ACC112 (cell line): Measurements from ENCODE around the gene ZC3H11A.
"Not testable (repeated sequence)": the region's sequence is repeated elsewhere in the genome, so short reads cannot be mapped to it uniquely, and the experiment has no call there.

ENCODE experiments used
- H2AFZ ChIP-seq: fragments of 200-600 bp; sonication (generic); one replicate; pipeline ENCODE4 v1.6.0; 2017; ENCODE audit warnings: antibody characterized with exemption, low read length; ENCODE audit not compliant: unreplicated experiment
- H3K27ac ChIP-seq: fragments of 200-600 bp; sonication (generic); 2 replicates; pipeline ENCODE4 v1.5.1; 2014; ENCODE audit warnings: low read depth, mild to moderate bottlenecking, antibody characterized with exemption, low read length, moderate library complexity
- H3K27me3 ChIP-seq: fragments of 200-600 bp; sonication (generic); 2 replicates; pipeline ENCODE4 v1.6.1; 2014; ENCODE audit warnings: mild to moderate bottlenecking, antibody characterized with exemption, low read length, moderate library complexity, mixed read lengths; ENCODE audit not compliant: insufficient read depth
- H3K36me3 ChIP-seq: fragments of 200-600 bp; sonication (generic); 2 replicates; pipeline ENCODE4 v1.6.1; 2016; ENCODE audit warnings: mild to moderate bottlenecking, antibody characterized with exemption, low read length, moderate library complexity, mixed read lengths; ENCODE audit not compliant: insufficient read depth
- H3K4me1 ChIP-seq: fragments of 200-600 bp; sonication (generic); one replicate; pipeline ENCODE4 v1.6.1; 2016; ENCODE audit warnings: low read length, mixed read lengths; ENCODE audit not compliant: insufficient read depth, unreplicated experiment, control insufficient read depth
- H3K4me3 ChIP-seq: fragments of 200-600 bp; sonication (generic); 2 replicates; pipeline ENCODE4 v1.5.1; 2014; ENCODE audit warnings: mild to moderate bottlenecking, low read depth, low read length
- H3K79me2 ChIP-seq: fragments of 200-600 bp; sonication (generic); one replicate; pipeline ENCODE4 v1.6.0; 2016; ENCODE audit warnings: low read length; ENCODE audit not compliant: control insufficient read depth, unreplicated experiment, insufficient read depth

Gene ZC3H11A

GRCh38 chr1:203781962-203782361 lies 13.5 kb upstream of the ZC3H11A start:
- H2AFZ ChIP-seq, result no peak overlapping the region

GRCh38 chr1:203789966-203790365 lies 5.5 kb upstream of the ZC3H11A start:
- H2AFZ ChIP-seq, result no peak overlapping the region
- no peaks in the 10 kb centered on the region for H3K36me3 ChIP-seq
- H3K27ac ChIP-seq, result no peak overlapping the region

More at GRCh38 chr1:203781962-203782361, 13.5 kb upstream of the ZC3H11A start:
- no peaks in the 10 kb centered on the region for H3K27me3 ChIP-seq
- H3K27ac ChIP-seq, result no peak overlapping the region
- H3K79me2 ChIP-seq, result no peaks in the 10 kb centered on the region
- H3K4me3 ChIP-seq, result no peak overlapping the region
- no peaks in the 10 kb centered on the region for H3K4me1 ChIP-seq
- no peaks in the 10 kb centered on the region for H3K36me3 ChIP-seq

DNA sequence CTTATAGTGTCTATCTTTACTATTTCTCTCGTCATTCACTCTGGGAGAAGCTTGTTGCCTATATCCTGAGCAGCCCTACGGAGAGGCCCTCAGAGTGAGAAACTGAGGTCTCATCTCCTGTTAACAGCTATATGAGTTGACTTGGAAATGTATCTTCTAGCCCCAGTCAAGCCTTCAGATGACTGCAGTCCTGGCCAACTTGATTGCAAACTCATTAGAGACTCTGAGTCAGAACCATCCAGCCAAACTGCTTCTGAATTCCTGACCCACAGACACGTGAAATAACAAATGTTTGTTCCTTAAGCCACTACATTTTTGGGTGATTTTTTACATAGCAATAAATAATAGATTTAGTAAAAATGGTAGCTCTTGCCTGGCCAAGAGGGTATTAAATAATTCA lies 3.9 kb upstream of the ZC3H11A start:
- H3K36me3 ChIP-seq, result peaks cover 2% of the 10 kb centered on the region; the same call in 1 of the 2 replicates
- no peak overlapping the region for H3K27ac ChIP-seq
- no peaks in the 10 kb centered on the region for H3K27me3 ChIP-seq
- no peak overlapping the region for H2AFZ ChIP-seq
- no peaks in the 10 kb centered on the region for H3K4me1 ChIP-seq
- peaks cover 7% of the 10 kb centered on the region for H3K79me2 ChIP-seq
- H3K4me3 ChIP-seq, result no peak overlapping the region

More at GRCh38 chr1:203789966-203790365, 5.5 kb upstream of the ZC3H11A start:
- Histone ChIP-seq H3K27me3 (no peaks in the 10 kb centered on the region), H3K4me1 (no peaks in the 10 kb centered on the region), H3K4me3 (no peak overlapping the region), H3K79me2 (no peaks in the 10 kb centered on the region)

- Histone ChIP-seq H3K4me1 (peaks cover 9% of the 10 kb centered on the region), H3K4me3 (no peak overlapping the region), H3K27ac (no peak overlapping the region), H2AFZ (no peak overlapping the region), H3K79me2 (peaks cover 16% of the 10 kb centered on the region), H3K36me3 (peaks cover 12% of the 10 kb centered on the region), H3K27me3 (no peaks in the 10 kb centered on the region)
Observed at GRCh38 chr1:203792486-203792885, 2.9 kb upstream of the ZC3H11A start.

DNA sequence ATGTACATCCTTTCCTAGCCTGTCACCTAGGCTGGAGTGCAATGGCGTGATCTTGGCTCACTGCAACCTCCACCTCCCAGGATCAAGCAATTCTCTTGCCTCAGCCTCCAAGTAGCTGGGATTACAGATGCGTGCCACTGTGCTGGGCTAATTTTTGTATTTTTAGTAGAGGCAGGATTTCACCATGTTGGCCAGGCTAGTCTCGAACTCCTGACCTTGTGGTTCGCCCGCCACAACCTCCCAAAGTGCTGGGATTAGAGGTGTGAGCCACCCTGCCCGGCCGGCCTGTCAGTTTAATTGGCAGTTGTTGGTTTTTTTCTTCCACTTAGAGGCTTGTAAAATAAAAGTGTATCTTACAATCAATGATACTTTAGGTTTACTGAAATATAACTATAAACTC lies 1.9 kb upstream of the ZC3H11A start:
- Histone ChIP-seq H3K4me1 (peaks cover 20% of the 10 kb centered on the region), H3K36me3 (peaks cover 22% of the 10 kb centered on the region), H3K79me2 (peaks cover 27% of the 10 kb centered on the region)
- H2AFZ ChIP-seq, H3K27me3 ChIP-seq, H3K4me3 ChIP-seq, H3K27ac ChIP-seq: not testable (repeated sequence)

- Histone ChIP-seq H2AFZ (peak overlapping the region; percentile 17), H3K36me3 (peaks cover 36% of the 10 kb centered on the region), H3K79me2 (peaks cover 41% of the 10 kb centered on the region), H3K4me3 (peak overlapping the region; percentile 100), H3K27ac (peak overlapping the region; percentile 94), H3K4me1 (peaks cover 34% of the 10 kb centered on the region), H3K27me3 (no peaks in the 10 kb centered on the region)
Observed at GRCh38 chr1:203794764-203795440, 521 bp upstream of the ZC3H11A start.

GRCh38 chr1:203796236-203796605 lies 798 bp downstream of the ZC3H11A start:
- Histone ChIP-seq H3K79me2 (peaks cover 54% of the 10 kb centered on the region), H3K27ac (peak overlapping the region; percentile 94), H3K36me3 (peaks cover 36% of the 10 kb centered on the region), H2AFZ (peak overlapping the region; percentile 62), H3K4me1 (peaks cover 41% of the 10 kb centered on the region), H3K4me3 (peak overlapping the region; percentile 100), H3K27me3 (no peaks in the 10 kb centered on the region)

DNA sequence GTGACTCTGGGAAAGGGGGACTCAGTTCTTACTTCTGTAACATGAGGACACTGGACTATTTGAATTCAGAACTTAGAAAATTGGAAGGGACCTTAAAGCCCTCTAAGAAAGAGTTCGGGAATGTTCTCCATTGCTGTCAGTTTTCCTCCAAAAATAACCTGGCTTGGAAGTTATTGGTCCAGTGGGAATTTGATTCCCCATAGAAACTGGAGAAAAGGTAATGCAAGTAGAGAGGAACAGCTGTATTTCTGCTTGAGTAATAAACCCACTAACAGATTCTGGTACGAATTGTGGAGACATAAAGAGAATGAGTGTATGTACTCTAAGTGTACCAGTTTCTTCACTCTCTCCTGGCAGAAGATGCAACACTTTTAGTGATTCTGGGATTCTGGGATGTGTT lies 1.8 kb downstream of the ZC3H11A start:
- peak overlapping the region; percentile 100 for H3K4me3 ChIP-seq
- H3K4me1 ChIP-seq, result peaks cover 46% of the 10 kb centered on the region
- no peak overlapping the region for H2AFZ ChIP-seq
- H3K27me3 ChIP-seq, result no peaks in the 10 kb centered on the region
- peaks cover 64% of the 10 kb centered on the region for H3K79me2 ChIP-seq
- H3K36me3 ChIP-seq, result peaks cover 36% of the 10 kb centered on the region
- no peak overlapping the region for H3K27ac ChIP-seq

DNA sequence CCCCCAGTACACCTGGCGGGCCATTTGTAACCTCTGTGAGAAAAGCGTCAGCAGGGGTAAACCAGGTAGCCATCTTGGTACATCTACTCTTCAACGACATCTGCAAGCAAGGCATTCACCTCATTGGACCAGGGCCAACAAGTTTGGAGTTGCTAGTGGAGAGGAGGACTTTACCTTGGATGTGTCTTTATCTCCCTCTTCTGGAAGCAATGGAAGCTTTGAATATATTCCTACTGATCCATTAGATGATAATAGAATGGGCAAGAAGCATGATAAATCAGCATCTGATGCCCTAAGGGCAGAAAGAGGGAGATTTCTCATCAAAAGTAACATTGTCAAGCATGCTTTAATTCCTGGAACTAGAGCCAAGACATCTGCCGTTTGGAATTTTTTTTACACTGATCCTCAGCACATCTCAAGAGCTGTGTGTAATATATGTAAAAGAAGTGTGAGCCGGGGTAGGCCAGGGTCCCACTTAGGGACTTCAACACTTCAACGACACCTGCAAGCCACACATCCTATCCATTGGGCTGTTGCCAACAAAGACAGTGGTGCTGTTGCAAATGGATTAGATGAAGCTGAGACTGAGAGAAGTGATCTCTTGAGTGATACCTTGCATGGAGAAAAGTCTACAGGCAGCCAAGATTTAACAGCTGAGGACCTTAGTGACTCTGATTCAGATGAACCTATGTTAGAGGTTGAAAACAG lies 2.7 kb downstream of the ZC3H11A start:
- H3K27me3 ChIP-seq, result no peaks in the 10 kb centered on the region
- H3K4me1 ChIP-seq, result peaks cover 46% of the 10 kb centered on the region
- peaks cover 39% of the 10 kb centered on the region for H3K36me3 ChIP-seq
- H3K27ac ChIP-seq, result no peak overlapping the region
- H2AFZ ChIP-seq, result no peak overlapping the region
- peaks cover 68% of the 10 kb centered on the region for H3K79me2 ChIP-seq
- H3K4me3 ChIP-seq, result peak overlapping the region; percentile 100

GRCh38 chr1:203799157-203799556 lies 3.7 kb downstream of the ZC3H11A start:
- H2AFZ ChIP-seq, result no peak overlapping the region
- H3K79me2 ChIP-seq, result peaks cover 78% of the 10 kb centered on the region
- no peak overlapping the region for H3K27ac ChIP-seq
- 0 out of 2 replicates have a peak overlapping the region, but pooled peaks have one; percentile 37 for H3K4me3 ChIP-seq
- peaks cover 46% of the 10 kb centered on the region for H3K4me1 ChIP-seq
- no peaks in the 10 kb centered on the region for H3K27me3 ChIP-seq
- H3K36me3 ChIP-seq, result peaks cover 45% of the 10 kb centered on the region

DNA sequence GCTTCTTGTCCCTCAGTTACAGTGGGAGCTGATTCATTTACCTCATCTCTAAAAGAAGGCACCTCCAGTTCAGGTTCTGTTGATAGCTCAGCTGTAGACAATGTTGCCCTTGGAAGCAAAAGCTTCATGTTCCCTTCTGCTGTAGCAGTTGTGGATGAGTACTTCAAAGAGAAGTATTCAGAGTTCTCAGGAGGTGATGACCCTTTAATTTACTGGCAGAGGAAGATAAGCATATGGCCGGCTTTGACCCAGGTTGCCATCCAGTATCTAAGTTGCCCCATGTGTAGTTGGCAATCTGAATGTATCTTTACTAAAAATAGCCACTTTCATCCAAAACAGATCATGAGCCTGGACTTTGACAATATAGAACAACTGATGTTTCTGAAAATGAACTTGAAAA lies 4.5 kb downstream of the ZC3H11A start:
- Histone ChIP-seq H3K4me3 (no peak overlapping the region), H3K4me1 (peaks cover 46% of the 10 kb centered on the region), H2AFZ (no peak overlapping the region), H3K79me2 (peaks cover 81% of the 10 kb centered on the region), H3K27ac (no peak overlapping the region), H3K36me3 (peaks cover 45% of the 10 kb centered on the region), H3K27me3 (no peaks in the 10 kb centered on the region)
